Measurements from ENCODE around the gene TUBB.
"Not testable (repeated sequence)": the region's sequence is repeated elsewhere in the genome, so short reads cannot be mapped to it uniquely, and the experiment has no call there.

TUBB gene

DNA sequence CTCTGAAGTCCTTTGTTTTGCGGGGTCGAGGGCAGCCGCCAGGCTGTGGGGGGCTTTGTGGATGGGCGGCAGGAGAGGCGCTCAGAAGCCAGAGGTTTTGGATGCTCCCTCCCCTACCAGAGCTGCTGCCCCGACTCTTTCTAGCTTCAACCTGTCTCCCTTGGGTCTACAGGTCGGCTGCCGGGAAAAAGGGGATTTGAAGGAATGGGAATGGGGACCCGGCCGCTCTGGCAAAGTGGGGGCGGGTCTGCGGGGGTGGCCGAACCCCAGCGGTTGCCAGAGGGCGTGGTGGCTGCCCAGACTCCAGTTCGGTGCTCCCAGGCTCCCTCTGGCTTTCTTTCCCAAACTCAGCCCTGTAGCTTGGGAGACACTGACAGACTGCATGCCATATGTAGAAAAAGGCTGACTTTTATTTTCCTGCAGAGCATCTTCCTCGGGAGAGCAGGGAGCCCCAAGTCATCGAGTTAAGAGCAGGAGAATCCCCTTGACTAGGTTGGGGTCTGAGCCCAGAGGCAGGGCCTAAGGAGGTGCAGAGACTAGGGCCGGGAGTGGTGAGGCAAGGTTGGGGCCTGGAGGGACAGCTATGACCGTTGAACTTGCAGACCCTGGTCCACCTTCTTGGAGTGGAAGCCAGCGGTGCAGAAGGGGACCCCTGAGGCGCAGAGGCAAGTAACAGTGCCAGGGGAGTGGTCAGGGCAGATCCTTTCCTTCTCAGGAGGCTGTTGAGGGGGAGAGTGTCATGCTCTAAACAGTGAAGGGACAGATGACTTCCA is 32.3 kb upstream of the TUBB start:
- peak in 1 of 2 experiments; percentile 31 for DNase-seq

DNA sequence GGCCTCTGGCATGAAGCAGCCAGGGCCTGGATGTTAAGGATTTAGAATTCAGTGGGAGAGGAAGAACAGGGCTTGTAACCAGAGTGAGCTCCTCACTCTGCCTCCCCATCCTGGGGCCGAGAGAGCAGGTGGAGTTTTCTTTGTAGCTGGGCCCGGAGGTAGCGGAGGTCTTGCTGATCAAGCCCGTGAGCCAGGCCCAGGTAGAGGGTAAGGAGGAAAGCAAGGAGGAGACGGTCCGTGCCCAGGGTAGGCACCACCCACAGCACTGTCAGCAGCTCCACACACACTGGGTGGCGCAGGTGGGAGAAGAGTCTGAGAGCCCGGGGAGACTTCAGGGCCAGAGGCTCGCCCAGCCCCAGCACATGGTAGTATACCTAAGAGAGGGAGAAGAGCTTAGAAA is 31.6 kb upstream of the TUBB start:
- DNase-seq: no peak

DNA sequence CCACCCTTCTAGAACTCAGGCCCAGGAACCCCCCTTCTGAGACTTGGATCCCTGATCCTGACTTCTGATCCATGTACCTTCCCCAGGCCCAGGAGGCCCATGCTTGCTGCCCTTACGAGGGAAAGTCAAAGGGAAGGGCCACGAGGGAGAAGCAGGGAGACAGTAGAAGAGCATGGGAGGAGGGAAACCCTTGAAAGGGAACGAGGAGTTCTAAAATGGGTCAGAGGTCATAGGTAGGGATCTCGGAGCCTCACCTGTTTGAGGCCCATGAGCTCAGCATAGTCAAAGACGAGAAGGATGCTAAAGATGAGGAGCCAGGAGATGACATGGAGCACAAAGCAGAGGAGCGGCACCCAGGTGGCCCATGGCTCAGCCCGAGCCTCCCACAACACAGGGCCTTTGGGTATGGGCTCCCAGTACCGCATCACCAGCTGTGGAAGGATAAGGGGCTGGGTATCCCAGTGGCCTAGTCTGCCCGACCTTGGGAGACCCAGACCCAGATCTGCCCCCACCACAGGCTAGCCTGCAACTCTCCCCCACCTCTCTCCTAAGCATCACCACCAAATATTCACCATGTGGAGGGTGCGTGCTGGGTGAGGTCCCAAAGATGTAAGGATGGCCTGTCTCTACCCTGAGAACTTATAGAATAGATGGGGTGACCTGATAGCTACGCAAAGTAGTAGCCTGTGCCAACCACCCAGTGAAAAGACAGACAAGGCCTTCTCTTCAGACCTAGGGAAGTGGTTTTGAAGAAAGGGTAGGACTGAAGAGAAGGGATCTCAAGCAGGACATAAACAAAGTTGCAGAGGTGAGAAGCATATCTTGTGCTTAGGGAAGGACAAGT is 30.9 kb upstream of the TUBB start:
- DNase-seq: no peak

DNA sequence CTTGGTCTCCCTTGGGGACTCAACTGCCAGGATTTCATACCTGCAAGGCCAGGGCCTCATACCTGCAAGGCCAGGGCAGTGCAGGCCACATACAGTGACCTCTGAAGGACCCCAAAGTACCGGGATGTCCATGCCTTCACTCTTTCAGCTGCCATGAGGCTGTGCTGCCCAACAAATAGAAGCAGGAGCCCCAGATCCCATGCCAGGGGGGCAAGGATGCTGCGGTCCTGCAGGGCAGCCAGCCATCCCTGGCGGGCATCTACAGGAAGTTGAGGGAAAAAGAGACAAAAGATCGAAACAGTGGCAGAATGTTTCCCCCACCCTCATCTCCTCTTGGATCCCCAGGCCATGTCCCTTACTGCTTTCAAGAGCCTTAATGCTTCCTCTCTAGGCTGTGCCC is 30.2 kb upstream of the TUBB start:
- no peak for DNase-seq

DNA sequence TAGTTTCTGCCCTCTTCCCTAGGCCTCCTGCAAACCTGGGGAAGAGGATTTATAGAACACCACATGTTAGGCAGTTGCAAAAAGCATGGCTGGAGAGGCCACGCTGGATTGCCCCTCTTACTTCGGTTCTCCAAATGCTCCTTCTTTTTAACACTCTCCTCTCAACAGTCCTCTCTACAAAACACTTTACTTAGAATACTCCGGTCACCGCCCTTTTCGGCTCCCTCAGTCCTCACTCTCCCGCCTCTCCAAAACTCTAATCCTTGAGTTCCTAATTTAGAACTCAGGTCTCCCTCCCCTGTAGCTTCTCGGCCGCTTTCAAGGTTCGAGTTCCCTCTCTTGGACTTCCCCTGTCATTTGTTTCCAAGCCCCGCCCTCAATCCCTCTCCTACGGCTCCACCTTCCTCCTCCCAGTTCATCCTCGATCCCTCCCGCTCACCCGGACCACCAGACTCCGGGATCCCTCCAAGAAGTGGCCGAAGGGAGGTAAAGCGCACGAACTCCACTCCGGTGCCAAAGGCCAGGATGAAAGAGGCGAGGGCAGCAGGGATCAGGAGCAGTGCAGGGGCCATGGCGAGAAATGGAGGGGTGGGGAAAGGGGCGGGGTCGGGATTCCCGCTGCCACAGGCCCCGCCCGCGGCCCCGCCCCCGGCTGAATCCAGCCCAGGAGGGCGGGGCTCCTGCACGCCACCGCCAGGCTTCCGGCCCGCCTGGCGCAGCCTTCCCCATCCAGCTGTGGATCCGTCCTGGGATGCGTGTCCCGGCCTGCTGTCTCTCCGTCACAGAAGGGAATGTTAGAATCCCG is 29.5 kb upstream of the TUBB start, which contains the start of gene NRM:
NRM (minus strand) TSS at position 582 of the 805 bp plus-strand sequence; CDS start at position 572, 10 bp downstream.
- DNase-seq: peak; percentile 71 to 88

DNA sequence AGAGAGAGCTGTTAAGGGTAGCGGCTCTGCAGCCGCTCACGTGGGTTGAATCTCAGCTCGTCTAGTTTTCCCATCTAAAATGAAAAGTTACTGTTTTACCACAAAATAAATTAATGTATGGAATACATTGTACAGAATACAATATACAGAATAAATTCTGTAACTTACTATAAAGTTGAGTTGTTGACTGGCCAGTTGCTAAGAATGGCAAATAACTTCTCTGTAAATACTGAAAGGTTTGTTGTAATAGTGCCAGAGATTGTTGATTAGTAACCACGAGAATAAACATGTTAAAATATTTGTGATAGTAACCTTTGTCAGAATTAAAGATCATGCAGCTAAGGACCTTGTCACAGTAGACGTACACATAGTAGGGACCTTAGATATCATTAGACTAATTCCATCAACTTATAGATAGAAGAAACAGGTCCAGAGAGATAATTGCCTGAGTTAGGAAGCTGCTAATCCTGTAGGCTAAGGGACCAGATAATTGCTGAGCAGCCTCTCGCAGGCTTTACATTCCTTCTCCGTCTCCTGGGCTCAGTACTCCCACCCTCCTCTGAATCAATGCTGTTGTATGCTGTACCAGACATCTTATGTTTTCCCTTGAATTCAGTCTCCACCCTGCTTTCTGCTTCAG is 28.8 kb upstream of the TUBB start:
- DNase-seq: no peak

DNA sequence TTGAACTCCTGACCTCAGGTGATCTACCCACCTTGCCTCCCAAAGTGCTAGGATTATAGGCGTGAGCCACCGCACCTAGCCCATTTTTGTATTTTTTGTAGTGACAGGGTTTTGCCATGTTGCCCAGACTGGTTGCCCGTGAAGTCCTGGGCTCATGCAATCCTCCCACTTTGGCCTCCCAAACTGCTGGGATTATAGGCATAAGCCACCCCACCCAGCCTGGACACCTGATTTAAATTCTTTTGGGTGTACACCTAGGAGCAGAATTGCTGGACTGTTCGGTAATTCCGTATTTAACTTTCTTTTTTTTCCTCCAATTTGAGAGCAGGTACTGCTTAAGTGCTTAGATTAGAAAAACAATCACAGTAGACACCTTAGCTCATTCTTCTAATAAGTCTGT is 23.7 kb upstream of the TUBB start:
- DNase-seq: no peak

DNA sequence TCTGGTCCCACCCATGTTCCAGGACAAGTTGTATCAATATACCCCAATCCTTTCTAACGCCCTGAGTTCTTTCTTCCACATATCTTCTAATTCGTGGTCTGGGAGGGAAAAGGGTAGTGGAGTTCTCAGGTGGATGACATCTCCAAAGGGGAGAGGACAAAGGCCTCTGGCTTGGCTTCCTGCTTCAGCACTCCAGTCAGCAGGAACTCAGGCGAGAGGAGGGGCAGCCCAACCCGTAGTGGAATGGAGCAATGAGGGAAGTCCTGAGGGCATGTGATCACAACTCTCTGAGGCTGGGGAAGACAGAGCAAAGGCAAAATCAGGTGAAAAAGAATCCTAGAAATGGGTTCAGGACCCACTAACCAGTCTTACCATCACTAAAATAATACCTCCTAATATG is 19.8 kb upstream of the TUBB start:
- no peak for DNase-seq

DNA sequence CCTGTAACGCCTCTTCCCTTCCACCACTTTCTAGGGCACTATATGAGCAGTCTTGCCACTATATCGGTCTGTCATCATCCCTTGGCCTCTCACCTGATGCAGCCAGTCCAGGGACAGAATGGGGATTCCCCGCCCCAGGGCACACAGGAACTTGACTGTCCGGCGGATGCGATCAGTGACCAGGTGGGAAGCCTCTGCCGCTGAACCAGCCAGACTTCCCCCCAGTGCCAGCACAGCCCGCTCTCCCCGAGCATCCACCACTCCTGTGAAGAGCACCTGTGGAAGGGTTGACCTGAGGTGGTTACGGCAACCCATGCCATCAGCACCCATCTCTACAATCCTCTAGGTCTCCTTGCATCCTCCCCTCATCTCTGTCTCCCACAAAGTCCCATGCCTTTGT is 17.1 kb upstream of the TUBB start:
- no peak for DNase-seq

DNA sequence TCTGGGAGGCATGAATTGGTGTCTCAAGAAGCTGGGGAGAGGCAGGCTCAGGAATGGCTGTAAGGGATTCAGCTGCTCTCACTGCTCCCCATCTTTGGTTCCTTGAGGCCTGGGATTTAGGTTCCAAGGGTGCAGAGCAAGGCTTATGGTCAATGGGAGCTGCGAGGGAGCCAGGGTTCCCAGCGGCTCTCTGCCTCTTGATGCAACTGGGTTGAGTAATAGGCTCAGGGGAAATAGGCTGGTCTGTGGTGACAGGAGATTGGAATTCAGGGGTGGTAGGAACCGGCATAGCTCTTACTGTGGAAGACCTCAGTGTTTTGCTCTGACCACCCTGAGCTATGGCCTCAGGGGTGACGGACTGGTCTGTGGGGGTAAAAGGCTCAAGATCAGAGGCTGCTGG is 16.3 kb upstream of the TUBB start:
- no peak for DNase-seq

DNA sequence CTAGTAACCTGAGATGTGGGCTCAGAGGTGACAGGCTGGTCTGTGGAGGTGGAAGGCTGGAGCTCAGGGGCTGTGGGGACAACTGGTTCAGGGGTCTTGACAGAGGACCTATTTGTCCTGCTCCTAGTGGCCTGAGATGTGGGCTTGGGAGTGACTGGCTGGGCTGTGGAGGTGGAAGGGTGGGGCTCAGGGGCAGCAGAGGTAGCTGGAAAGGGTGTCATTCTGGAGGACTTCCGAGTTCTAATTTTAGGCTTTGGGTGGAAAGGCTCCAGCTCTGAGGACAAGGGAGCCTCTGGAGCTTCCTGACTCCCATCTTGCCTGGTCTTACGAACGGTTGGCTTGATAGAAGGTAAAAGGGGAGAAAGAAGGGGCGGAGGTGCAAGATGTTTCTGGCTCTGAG is 14.5 kb upstream of the TUBB start:
- no peak for DNase-seq

DNA sequence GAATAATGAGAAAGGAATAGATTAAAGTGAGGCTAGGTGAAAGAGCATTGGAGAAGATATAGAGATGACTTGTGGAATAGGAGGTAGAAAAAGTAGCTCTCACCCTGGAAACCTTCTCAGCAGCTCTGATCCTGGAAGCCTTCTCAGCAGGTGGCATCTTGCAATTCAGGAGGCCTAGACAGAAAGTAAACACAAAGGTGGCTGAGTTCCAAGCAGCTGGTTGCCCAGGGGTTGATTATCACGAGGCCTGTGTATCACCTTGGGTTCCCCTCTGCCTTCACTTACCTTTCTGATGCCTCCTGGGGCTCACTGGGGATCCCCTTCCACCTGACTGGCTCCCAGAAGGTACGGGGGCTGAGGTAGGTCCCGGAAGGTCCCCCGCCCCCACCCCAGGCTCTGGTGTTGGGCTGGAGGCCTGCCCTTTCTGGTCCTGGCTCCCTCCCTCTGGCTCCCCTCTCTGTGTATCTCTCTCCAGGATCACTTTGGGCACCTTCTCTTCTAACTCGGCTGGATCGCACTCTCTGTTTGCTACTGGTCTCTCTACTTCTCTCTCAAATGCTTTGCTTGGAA is 12.8 kb upstream of the TUBB start:
- DNase-seq: no peak

DNA sequence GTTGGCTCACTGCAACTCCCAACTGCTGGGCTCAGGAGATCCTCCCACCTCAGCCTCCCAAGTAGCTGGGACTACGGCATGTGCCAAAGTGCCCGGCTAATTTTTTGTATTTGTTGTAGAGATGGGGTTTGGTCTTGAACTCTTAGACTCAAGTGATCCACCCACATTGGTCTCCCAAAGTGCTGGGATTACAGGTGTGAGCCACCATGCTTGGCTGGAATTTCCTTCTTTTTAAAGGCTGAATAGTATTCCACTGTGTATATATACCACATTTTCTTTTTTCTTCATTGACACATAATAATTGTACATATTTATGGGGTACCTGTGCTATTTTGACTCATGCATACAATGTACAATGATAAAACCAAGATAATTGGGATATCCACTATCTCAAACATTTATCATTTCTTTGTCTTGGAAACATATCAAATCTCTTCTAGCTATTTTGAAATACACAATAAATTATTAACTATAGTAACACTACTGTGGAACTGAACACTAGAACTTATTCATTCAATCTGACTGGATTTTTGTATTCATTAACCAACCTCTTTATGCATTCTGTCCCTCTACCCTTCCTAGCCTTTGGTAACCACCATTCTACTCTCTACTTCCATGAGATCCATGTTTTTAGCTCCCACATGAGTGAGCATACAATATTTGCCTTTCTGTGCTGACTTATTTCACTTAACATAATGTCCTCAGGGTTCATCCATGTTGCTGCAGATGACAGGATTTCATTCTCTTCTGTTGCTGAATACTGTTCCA is 10.9 kb upstream of the TUBB start:
- DNase-seq: no peak

DNA sequence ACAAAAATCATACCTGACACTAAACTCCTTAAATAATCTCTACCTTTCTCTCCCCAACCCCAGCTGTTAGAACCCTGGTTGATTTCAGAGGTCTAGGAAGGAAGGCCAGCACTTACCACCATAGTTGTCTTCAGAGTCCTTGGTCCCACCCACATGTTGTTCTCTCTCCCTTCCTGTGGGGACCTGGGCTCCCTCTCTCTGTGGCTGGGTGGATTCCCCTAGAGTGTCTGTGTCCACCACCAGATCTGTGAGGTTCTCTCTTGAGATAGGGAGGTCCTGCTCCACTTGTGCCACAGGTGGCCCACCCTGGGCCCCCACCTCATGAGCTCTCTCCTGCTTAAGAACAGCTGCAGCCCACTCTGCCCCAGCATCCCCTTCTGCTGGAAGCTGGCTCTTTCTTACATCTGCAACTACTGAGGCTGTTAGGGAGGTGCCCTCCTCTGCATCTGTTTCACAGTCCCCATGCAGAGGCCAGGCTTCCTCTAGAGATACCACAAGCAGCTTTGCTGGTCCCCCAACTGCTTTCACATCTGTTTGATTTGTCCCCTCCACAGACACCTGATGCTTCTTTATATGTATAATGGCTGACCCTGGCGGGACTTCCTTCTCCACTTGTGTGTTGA is 8.3 kb upstream of the TUBB start:
- DNase-seq: no peak

DNA sequence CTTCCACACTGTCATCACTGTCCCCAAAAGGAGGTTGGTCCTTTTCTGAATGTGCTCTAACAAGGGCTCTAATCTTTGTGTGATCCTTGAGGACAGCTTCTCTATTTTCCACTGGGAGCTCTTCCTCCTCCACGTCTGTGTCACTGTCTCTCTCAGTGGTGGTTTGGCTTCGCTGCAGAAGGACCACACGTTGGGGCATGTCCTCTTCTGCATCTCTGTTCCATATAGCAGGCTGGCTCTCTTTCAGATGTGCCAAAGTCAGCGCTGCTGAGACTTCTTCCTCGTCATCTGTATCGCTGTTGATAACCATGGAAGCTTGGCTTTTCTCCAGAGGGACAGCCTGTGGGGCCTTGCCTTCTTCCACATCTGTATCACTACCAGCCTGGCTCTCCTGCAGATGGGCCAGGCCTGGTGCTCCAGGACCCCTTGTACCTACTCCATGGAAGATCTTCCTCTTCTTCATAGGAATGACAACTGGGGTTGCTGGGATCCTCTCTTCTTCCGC is 7.7 kb upstream of the TUBB start:
- no peak for DNase-seq

DNA sequence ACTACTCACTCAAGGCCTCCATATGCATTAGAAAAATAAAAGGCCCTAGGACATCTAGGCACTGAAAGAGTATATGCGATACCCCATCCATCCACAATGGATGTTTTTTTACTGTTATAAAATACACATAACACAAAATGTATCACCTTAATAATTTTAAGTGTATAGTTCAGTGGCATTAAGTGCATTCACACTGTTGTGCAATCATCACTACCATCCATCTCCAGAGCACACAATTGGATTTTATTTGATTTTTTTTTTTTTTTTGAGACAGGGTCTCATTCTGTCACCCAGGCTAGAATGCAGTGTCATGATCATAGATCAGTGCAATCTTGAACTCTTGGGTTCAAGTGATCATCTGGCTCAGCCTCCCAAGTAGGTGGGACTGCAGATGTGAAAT is 5.9 kb upstream of the TUBB start:
- no peak for DNase-seq

DNA sequence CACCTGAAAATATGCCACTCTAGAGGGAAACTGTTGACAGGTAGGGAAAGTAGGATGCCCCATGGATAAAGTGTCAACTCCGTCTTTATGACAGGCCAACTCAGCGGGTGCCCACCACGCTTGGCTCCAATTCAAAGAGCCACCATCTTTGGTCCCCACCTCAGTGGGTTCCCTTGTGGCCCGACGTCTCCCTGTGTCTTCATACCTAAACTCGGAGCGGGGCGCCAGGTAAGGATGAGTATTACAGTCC is 3.3 kb upstream of the TUBB start:
- DNase-seq: no peak

DNA sequence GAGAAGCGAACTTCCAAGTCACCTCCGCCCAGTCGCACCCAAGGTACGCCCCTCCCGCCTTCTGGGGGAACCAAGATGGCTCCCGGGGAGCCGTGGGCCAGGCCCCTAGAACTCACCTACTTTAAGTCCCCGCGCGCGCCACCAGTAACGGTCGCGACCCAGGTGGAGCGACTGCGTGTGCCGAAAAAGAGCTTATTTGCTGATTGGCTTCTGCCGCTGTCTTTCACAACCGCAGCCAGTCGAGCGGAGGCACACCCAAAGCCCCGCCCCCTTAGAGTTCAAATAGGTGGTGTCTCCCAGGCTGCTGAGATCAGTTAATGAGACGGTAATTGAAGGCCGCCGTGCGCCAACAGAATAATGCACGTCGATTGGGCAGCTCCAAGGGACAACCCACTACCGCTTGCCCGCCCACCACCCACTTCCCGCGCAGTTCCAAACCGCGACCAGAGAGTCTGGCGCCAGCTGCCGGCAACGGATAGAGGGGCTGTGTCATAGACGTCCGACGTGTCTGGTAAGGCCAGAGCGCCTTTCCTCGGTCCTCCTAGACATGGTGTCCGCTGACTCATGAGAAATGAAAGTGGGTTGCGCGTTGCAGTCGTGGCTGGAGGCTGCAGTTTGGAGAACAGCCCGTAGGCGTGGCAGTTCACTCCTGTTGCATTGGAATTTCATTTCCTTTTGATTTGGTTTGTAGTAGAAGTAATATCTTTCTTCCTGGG is 2.9 kb upstream of the TUBB start, which contains the start of gene MDC1:
MDC1 (minus strand) TSS at position 153 of the 716 bp plus-strand sequence. CDS start 2,106 bp downstream, outside the sequence.
- peak; percentile 100 for DNase-seq

DNA sequence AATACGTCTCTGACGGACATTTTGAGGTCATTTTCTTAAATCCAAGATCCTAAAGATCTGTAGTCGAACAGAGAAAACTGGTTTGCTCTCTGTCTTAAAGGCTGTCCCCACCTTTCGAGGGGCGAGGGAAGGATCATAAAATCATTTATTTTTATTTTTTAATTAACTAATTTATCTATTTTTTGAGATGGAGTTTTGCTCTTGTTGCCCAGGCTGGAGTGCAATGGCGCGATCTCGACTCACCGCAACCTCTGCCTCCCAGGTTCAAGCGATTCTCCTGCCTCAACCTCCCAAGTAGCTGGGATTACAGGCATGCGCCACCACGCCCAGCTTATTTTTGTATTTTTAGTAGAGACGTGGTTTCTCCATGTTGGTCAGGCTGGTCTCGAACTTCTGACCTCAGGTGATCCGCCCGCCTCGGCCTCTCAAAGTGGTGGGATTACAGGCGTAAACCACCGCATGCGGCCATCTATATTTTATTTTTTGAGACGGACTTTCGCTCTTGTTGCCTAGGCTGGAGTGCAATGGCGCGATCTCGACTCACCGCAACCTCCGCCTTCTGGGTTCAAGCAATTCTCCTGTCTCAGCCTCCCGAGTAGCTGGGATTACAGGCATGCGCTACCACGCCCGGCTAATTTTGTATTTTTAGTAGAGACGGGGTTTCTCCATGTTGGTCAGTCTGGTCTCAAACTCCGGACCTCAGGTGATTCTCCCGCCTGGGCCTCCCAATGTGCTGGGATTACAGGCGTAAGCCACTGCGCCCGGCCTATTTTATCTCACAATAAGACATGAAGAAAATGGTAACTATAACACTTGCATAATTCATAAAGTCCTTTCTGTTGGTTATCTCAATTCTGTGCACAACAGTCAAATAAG is 2.1 kb upstream of the TUBB start:
- not testable (repeated sequence) for DNase-seq

Measured in NCI-H524 (cell line).